Subcutaneous abdominal adipose tissue (tissue), 5 donors: Measurements from ENCODE around the gene ZNFX1.
"Not testable (repeated sequence)": the region's sequence is repeated elsewhere in the genome, so short reads cannot be mapped to it uniquely, and the experiment has no call there.

Source experiments
- H3K27ac ChIP-seq: one replicate; pipeline ENCODE4 v1.7.0; 2013; ENCODE audit warnings: low read depth, mild to moderate bottlenecking, inconsistent platforms, low read length, moderate library complexity
- H3K27me3 ChIP-seq, 5 donors: one replicate each; pipeline ENCODE4 v1.7.0; 2013; ENCODE audit warnings: low read length in 5 of 5, inconsistent platforms in 1 of 5; ENCODE audit not compliant: control insufficient read depth in 5 of 5, insufficient read depth in 4 of 5
- H3K36me3 ChIP-seq, 5 donors: one replicate each; pipeline ENCODE4 v1.7.0; 2013; ENCODE audit warnings: low read length in 5 of 5; ENCODE audit not compliant: control insufficient read depth in 5 of 5, insufficient read depth in 5 of 5
- H3K4me1 ChIP-seq, 5 donors: one replicate each; pipeline ENCODE4 v1.7.0; 2013; ENCODE audit warnings: low read length in 5 of 5, mild to moderate bottlenecking in 3 of 5, moderate library complexity in 1 of 5; ENCODE audit not compliant: control insufficient read depth in 5 of 5, insufficient read depth in 5 of 5
- H3K4me3 ChIP-seq, 5 donors: one replicate each; pipeline ENCODE4 v1.7.0; 2013; ENCODE audit warnings: low read length in 5 of 5, low read depth in 1 of 5
- H3K9ac ChIP-seq, 5 donors: one replicate each; pipeline ENCODE4 v1.7.0; 2013; ENCODE audit warnings: low read length in 5 of 5, mild to moderate bottlenecking in 4 of 5, moderate library complexity in 3 of 5
- H3K9me3 ChIP-seq, 5 donors: one replicate each; pipeline ENCODE4 v1.7.0; 2013; ENCODE audit warnings: low read length in 5 of 5; ENCODE audit not compliant: control insufficient read depth in 5 of 5
- donor health status: healthy.
- donor health status: healthy.
- donor health status: healthy.
- donor health status: healthy.
- donor health status: healthy.

Gene ZNFX1

DNA sequence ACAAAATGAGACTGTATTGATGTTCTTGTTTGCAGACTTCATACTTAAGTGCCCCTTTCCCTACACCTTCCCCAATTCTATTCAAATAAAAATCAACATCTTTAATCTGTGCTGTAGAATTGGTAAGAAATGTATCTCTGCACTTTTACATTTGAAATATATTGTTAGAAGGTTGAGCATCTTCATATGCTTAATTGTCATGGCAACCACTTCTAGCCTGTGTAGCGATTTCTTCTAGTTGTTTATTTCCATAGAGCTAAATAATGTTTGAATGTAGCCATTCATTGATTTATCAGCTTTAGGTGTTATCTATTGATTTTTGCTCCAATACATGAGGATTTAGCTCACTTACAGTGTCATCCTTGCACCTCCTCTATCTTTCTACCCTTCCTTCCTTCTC, 37.7 kb upstream of the ZNFX1 start:
- Histone ChIP-seq H3K4me3 (no peak overlapping the region), H3K9ac (no peak overlapping the region), H3K9me3 (peaks cover 0 to 1% (median 1%) of the 10 kb centered on the region in 5 donors), H3K27ac (no peak overlapping the region), H3K27me3 (peaks cover 18 to 37% (median 25%) of the 10 kb centered on the region in 5 donors), H3K4me1 (peaks cover 0 to 17% (median 16%) of the 10 kb centered on the region in 5 donors), H3K36me3 (no peaks in the 10 kb centered on the region)

DNA sequence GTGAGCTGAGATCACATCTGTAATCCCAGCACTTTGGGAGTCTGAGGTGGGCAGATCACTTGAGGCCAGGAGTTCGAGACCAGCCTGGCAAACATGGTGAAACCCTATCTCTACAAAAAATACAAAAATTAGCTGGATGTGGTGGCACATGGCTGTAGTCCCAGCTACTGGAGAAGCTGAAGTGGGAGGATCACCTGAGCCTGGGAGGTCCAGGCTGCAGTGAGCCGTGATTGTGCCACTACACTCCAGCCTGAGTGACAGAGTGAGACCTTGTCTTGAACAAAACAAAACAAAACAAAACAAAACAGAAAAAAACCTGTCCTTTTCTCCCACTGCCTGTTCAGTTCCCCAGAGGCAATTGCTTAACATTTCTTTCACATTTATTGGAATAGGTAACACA, 36.2 kb upstream of the ZNFX1 start:
- H3K36me3 ChIP-seq, H3K4me3 ChIP-seq, H3K27ac ChIP-seq, H3K9me3 ChIP-seq, H3K9ac ChIP-seq: not testable (repeated sequence)
- Histone ChIP-seq H3K4me1 (peaks cover 0 to 14% (median 11%) of the 10 kb centered on the region in 5 donors), H3K27me3 (peaks cover 11 to 22% (median 12%) of the 10 kb centered on the region in 5 donors)

DNA sequence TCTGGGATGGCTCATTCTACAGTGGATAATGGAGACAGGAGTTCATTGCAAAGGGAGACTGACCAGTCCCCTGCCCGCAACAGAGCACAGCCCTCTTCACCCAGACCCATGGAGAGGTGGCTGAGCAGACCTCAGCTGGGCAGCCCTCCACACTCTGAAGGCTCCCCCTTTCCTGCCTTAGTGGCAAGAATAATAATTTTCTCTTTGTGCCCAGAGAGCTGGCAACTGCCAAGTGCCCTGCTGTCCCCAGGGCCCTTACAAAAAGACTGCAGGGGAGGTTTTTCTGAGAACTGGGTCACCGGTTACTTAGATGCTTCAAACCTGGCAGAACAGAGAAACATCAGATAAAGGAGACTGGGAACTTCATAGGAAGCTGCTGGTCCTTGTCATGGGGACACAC, 35.4 kb upstream of the ZNFX1 start:
- Histone ChIP-seq H3K4me1 (peaks cover 0 to 7% (median 4%) of the 10 kb centered on the region in 5 donors), H3K9ac (no peak overlapping the region), H3K36me3 (no peaks in the 10 kb centered on the region), H3K27me3 (peaks cover 4 to 14% (median 5%) of the 10 kb centered on the region in 5 donors), H3K4me3 (no peak overlapping the region), H3K27ac (no peak overlapping the region), H3K9me3 (peaks cover 0 to 5% (median 4%) of the 10 kb centered on the region in 5 donors)

DNA sequence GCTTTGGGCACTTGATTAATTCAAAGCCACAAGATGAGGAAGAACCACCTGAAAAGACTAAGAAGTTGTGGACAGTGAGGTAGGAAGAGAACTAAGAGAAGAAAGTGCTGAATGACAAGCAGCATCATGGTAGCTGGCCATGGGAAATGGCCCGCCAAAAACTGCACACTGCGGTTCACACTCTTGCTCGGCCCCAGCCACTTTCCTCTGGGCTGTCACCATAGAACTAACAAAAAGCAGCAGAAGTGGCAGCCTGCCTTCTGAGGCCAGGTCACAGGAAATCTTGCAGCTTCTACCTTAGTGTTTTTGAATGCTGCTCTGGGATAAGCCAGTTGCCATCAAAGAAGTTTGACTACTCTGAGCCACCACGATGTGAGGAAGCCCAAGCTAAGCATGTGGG, 34.8 kb upstream of the ZNFX1 start:
- Histone ChIP-seq H3K9ac (no peak overlapping the region), H3K4me1 (peaks cover 0 to 4% (median 0%) of the 10 kb centered on the region in 5 donors), H3K4me3 (no peak overlapping the region), H3K36me3 (no peaks in the 10 kb centered on the region), H3K9me3 (peaks cover 0 to 5% (median 4%) of the 10 kb centered on the region in 5 donors), H3K27ac (no peak overlapping the region), H3K27me3 (peaks cover 0 to 8% (median 0%) of the 10 kb centered on the region in 5 donors)

DNA sequence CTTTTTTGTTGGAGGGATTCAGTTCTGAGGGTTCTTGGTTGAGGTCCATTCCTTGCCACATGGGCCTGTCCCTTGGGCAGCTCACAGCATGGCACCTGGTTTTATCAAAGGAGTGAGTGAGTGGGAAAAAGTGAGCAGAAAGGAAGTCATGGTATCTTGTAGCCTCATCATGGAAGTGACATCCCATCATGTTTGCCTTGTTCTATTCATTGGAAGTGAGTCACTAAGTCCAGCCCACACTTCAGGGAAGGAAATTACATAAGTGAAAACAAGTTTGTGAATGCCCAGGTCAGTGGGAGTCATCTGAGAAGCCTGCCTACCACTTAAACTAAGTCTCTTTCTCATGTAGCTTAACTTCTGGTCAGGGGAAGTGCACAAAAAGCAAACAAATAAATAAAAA, 32.8 kb upstream of the ZNFX1 start:
- H3K4me1 ChIP-seq, result peaks cover 0 to 4% (median 0%) of the 10 kb centered on the region in 5 donors
- no peak overlapping the region for H3K27ac ChIP-seq
- H3K4me3 ChIP-seq, result no peak overlapping the region
- no peak overlapping the region for H3K9ac ChIP-seq
- peaks cover 0 to 5% (median 4%) of the 10 kb centered on the region in 5 donors for H3K9me3 ChIP-seq
- no peaks in the 10 kb centered on the region for H3K27me3 ChIP-seq
- no peaks in the 10 kb centered on the region for H3K36me3 ChIP-seq

DNA sequence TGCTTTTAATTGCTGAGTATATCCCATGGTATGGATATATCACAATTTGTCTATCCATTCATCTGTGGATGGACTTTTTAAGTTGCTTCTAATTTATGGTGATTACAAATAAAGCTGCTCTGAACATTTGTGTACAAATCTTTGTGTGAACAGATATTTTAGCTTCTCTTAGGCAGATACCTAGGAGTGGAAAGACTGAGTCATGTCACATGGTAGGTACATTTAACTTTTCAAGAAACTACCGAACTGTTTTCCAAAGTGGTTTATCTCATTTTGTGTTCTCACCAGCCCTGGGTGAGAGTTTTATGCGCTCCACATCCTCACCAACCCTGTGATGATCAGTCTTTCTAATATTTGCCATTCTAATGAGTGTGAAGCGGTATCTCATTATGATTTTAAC, 31.0 kb upstream of the ZNFX1 start:
- H3K9me3 ChIP-seq, result peaks cover 0 to 5% (median 4%) of the 10 kb centered on the region in 5 donors

DNA sequence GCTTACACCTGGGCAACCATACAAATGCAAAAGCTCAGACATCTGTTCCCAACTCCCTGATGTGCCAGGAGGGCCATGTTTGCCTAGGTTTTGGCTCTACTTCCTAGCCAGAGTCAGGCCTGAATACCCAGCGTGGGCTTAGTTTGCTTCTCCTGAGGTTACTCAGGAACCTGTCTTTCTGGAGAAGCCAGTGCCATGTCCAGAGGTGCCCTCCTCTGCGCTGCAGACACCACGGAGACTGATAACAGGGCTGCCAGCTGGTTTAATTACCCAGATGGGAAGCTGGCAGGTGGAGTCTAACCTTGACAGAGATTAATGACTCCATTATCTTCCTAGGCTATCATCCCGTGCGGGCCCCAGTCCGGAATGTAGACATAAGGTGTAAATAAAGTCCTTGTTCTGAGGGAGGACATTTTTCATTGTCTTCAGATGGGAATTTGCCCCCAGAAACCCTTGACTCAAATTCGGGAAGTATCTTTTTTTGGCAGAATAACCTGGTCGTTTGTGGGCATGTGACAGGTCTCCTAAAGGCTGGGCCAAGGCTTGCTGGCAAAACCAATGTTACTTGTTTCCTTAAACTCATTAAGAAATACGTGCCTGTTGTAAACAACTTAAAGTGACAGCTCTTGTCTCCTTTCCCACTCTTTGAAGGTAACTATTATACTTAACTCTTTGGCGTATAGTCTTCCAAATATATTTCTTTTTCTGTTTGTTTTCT, 29.2 kb upstream of the ZNFX1 start:
- Histone ChIP-seq H3K27ac (no peak overlapping the region), H3K27me3 (no peaks in the 10 kb centered on the region), H3K9ac (no peak overlapping the region), H3K4me3 (no peak overlapping the region), H3K36me3 (no peaks in the 10 kb centered on the region), H3K4me1 (peaks cover 0 to 6% (median 0%) of the 10 kb centered on the region in 5 donors), H3K9me3 (peaks cover 0 to 5% (median 4%) of the 10 kb centered on the region in 5 donors)

More for the DNA sequence above, 31.0 kb upstream of the ZNFX1 start:
- Histone ChIP-seq H3K36me3 (no peaks in the 10 kb centered on the region), H3K27ac (no peak overlapping the region), H3K4me1 (peaks cover 0 to 4% (median 0%) of the 10 kb centered on the region in 5 donors), H3K27me3 (no peaks in the 10 kb centered on the region), H3K9ac (no peak overlapping the region), H3K4me3 (no peak overlapping the region)

DNA sequence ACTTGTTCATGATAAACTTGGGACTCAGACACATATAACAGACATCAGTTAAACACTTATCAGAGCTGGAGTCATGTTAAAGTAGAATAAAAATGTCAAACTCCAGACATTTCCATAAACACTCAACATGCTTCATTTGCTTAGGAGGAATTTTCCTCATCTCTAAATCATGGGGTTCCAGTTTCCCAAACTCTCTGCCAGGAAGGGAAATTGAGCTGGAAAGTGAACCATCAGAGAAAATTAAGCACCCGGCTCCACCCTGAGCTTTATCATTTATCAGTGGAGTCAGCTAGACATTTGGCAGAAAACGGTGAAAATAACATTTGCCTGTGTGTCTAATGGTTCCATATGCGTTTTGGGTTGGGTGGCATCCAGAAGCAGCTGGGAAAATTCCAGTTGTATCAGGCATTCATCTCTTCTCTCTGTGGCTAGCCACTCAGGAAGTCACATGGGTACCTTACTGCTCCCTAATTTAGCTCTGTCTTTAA, 25.3 kb upstream of the ZNFX1 start:
- H3K9me3 ChIP-seq, result no peaks in the 10 kb centered on the region
- H3K4me3 ChIP-seq, result no peak overlapping the region
- H3K36me3 ChIP-seq, result no peaks in the 10 kb centered on the region
- H3K4me1 ChIP-seq, result peaks cover 0 to 6% (median 0%) of the 10 kb centered on the region in 5 donors
- no peak overlapping the region for H3K9ac ChIP-seq
- no peak overlapping the region for H3K27ac ChIP-seq
- no peaks in the 10 kb centered on the region for H3K27me3 ChIP-seq

DNA sequence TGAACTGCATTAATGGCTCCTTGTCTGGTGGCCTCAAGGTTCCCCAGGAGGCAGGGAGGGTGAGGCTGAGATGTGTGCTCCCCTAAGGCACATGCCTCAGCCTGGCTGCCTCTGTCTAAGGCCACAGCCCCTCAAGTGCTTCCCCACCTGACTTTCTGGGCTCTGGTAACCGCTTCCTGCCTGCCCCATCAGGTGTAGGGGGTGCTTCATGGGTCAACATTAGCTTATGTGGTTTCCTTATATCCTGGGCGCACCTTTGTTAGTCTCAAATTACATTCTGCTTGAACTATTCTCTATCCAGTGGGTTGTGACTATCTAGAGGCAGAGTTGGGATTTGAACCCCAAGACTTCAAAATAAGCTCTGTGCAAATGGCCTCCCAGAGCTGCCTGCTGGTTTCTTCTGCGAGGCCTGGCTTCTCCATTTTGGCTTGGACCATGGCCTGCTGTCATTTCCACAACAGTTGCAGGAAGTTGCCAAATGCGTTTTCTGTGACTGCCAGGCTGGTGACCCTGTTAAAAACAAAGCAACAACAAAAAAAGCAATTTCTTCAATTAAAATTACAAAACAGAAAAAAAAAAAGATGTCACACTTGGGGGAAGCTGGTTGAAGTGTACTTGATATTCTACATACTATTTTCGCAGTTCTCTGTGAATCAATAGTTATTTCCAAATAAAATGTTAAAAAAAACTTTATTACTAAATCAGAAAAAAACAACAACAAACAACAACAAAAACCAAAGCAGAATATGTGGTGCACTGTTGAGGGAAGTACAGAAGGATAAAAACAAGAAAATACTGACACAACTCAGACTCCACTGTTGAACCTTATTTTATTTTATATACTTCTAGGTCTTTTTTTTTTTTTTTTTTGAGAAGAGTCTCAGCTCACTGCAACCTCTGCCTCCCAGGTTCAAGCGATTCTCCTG, 20.0 kb upstream of the ZNFX1 start:
- peaks cover 0 to 7% (median 6%) of the 10 kb centered on the region in 5 donors for H3K4me1 ChIP-seq
- H3K9ac ChIP-seq, result no peak overlapping the region
- no peaks in the 10 kb centered on the region for H3K27me3 ChIP-seq
- no peaks in the 10 kb centered on the region for H3K9me3 ChIP-seq
- no peaks in the 10 kb centered on the region for H3K36me3 ChIP-seq
- H3K27ac ChIP-seq, result no peak overlapping the region
- peak overlapping the region in 1 of 5 donors; percentile 19 for H3K4me3 ChIP-seq
